ENCODE results near the gene TMEM129.

TMEM129 gene

DNA sequence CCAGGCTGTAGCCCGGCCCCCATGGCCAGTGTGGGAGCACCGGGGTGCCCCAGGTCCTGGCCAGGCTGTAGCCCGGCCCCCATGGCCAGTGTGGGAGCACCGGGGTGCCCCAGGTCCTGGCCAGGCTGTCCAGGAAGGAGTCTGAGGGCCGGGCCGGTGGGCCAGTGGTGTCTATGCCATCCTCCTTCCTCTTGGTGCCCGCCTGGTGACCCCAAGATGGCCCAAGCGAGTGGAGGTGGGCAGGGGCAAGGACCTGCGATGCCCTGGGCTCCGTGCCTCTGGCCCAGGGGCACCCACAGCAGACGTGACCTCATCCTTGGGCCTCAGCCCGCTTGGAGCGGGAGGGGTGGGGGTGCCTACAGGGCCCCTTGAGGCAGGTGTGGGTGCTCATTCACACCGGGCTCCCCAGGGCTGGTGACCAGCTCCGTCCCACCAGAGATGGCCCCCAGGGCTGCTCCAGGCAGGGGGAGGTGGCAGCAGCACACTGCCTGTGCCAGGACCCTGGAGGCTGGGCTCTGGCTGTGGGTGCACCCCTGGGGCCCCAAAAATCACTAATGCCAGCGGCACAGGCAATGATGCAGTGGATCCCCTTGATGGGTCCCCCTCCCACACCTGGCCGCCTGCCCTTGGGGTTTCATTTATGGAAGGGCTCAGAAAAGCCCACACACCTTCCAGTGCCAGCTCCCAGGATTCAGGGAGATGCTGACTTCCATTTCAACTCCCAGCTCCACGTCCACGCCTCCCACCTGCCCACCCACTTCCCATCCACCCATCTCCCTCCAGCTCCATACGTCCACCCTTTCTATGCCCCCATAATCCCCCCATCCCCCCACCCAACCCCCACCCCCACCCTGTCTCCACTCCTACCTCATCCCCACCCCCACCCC lies 36.0 kb upstream of the TMEM129 start:
- Histone ChIP-seq H3K27me3 (ENCODE audit: low read depth, low read length) (no peaks in the 10 kb centered on the region), H3K36me3 (ENCODE audit: control insufficient read depth in 1 of 2, insufficient read depth in 2 of 2, low read length in 2 of 2) (no peaks in the 10 kb centered on the region), H3K27ac (ENCODE audit: low read length) (no peak overlapping the region), H3K4me1 (ENCODE audit: control insufficient read depth in 1 of 2, insufficient read depth in 2 of 2, low read length in 2 of 2) (no peaks in the 10 kb centered on the region), H3K4me3 (ENCODE audit: low read depth in 1 of 2, low read length in 2 of 2) (no peak overlapping the region), H3K9me3 (ENCODE audit: control insufficient read depth in 1 of 2, low read length in 2 of 2) (no peaks in the 10 kb centered on the region)

DNA sequence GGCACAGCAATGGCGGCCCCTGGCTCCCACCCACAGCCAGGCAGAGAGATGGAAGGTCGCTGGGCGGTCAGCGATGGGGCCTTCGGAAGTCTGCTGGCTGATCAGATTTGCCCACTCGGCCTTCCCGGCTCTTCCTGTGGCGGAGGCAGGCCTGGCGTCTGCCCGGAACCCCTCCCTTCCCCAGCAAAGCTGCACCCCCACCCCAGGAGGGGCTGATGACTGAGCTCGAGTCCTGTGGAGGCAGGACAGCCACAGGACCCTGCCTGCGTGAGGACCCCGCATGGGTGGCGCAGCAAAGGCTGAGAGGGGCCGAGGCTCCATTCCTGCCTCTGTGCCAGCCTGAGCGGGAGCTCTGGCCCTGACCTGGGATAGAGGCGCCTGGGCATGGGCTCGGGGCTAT lies 35.0 kb upstream of the TMEM129 start:
- H3K4me3 ChIP-seq (ENCODE audit: low read depth in 1 of 2, low read length in 2 of 2): no peak overlapping the region
- no peaks in the 10 kb centered on the region for H3K27me3 ChIP-seq (ENCODE audit: low read depth, low read length)
- H3K9me3 ChIP-seq (ENCODE audit: control insufficient read depth in 1 of 2, low read length in 2 of 2): no peaks in the 10 kb centered on the region
- H3K36me3 ChIP-seq (ENCODE audit: control insufficient read depth in 1 of 2, insufficient read depth in 2 of 2, low read length in 2 of 2): no peaks in the 10 kb centered on the region
- no peak overlapping the region for H3K27ac ChIP-seq (ENCODE audit: low read length)
- H3K4me1 ChIP-seq (ENCODE audit: control insufficient read depth in 1 of 2, insufficient read depth in 2 of 2, low read length in 2 of 2): no peaks in the 10 kb centered on the region

- H3K9me3 ChIP-seq (ENCODE audit: control insufficient read depth in 1 of 2, low read length in 2 of 2): no peaks in the 10 kb centered on the region
- H3K36me3 ChIP-seq (ENCODE audit: control insufficient read depth in 1 of 2, insufficient read depth in 2 of 2, low read length in 2 of 2): no peaks in the 10 kb centered on the region
- H3K4me3 ChIP-seq (ENCODE audit: low read depth in 1 of 2, low read length in 2 of 2): no peak overlapping the region
- H3K27ac ChIP-seq (ENCODE audit: low read length): no peak overlapping the region
- H3K4me1 ChIP-seq (ENCODE audit: control insufficient read depth in 1 of 2, insufficient read depth in 2 of 2, low read length in 2 of 2): no peaks in the 10 kb centered on the region
- no peaks in the 10 kb centered on the region for H3K27me3 ChIP-seq (ENCODE audit: low read depth, low read length)
Observed at GRCh38 chr4:1755297-1755696, 34.2 kb upstream of the TMEM129 start.

DNA sequence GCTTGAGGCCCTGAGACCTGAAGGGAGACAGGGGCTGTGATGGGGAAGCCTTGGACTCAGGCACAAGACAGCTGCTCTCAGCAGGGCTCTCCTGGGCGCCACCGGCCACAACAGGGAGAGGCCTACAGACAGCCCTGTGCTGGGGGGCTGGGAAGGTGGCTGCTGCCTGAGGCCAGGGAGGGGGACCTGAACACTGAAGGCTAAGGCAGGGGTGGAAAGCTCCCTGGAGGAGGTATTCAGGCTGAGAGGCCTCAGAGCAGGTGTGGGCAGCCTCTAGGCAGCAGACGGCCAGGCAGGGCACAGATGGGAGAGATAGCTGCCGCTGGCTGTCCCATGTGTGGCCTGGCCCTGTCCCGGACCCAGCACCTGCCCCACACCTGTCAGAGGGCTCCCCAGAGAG lies 33.2 kb upstream of the TMEM129 start:
- H3K4me1 ChIP-seq (ENCODE audit: control insufficient read depth in 1 of 2, insufficient read depth in 2 of 2, low read length in 2 of 2): no peaks in the 10 kb centered on the region
- no peaks in the 10 kb centered on the region for H3K36me3 ChIP-seq (ENCODE audit: control insufficient read depth in 1 of 2, insufficient read depth in 2 of 2, low read length in 2 of 2)
- no peaks in the 10 kb centered on the region for H3K9me3 ChIP-seq (ENCODE audit: control insufficient read depth in 1 of 2, low read length in 2 of 2)
- no peak overlapping the region for H3K4me3 ChIP-seq (ENCODE audit: low read depth in 1 of 2, low read length in 2 of 2)
- H3K27me3 ChIP-seq (ENCODE audit: low read depth, low read length): no peaks in the 10 kb centered on the region
- H3K27ac ChIP-seq (ENCODE audit: low read length): no peak overlapping the region

GRCh38 chr4:1753697-1754311 lies 32.7 kb upstream of the TMEM129 start:
- Histone ChIP-seq H3K27me3 (ENCODE audit: low read depth, low read length) (no peaks in the 10 kb centered on the region), H3K9me3 (ENCODE audit: control insufficient read depth in 1 of 2, low read length in 2 of 2) (no peaks in the 10 kb centered on the region), H3K36me3 (ENCODE audit: control insufficient read depth in 1 of 2, insufficient read depth in 2 of 2, low read length in 2 of 2) (no peaks in the 10 kb centered on the region), H3K27ac (ENCODE audit: low read length) (no peak overlapping the region), H3K4me1 (ENCODE audit: control insufficient read depth in 1 of 2, insufficient read depth in 2 of 2, low read length in 2 of 2) (no peaks in the 10 kb centered on the region), H3K4me3 (ENCODE audit: low read depth in 1 of 2, low read length in 2 of 2) (no peak overlapping the region)

GRCh38 chr4:1753294-1753696 lies 32.2 kb upstream of the TMEM129 start:
- Histone ChIP-seq H3K27me3 (ENCODE audit: low read depth, low read length) (no peaks in the 10 kb centered on the region), H3K36me3 (ENCODE audit: control insufficient read depth in 1 of 2, insufficient read depth in 2 of 2, low read length in 2 of 2) (no peaks in the 10 kb centered on the region), H3K4me3 (ENCODE audit: low read depth in 1 of 2, low read length in 2 of 2) (no peak overlapping the region), H3K4me1 (ENCODE audit: control insufficient read depth in 1 of 2, insufficient read depth in 2 of 2, low read length in 2 of 2) (peaks cover 0 to 4% of the 10 kb centered on the region in 2 donors), H3K27ac (ENCODE audit: low read length) (no peak overlapping the region), H3K9me3 (ENCODE audit: control insufficient read depth in 1 of 2, low read length in 2 of 2) (no peaks in the 10 kb centered on the region)

GRCh38 chr4:1752284-1753041 lies 31.3 kb upstream of the TMEM129 start:
- Histone ChIP-seq H3K4me3 (ENCODE audit: low read depth in 1 of 2, low read length in 2 of 2) (no peak overlapping the region), H3K27me3 (ENCODE audit: low read depth, low read length) (no peaks in the 10 kb centered on the region), H3K36me3 (ENCODE audit: control insufficient read depth in 1 of 2, insufficient read depth in 2 of 2, low read length in 2 of 2) (no peaks in the 10 kb centered on the region), H3K27ac (ENCODE audit: low read length) (no peak overlapping the region), H3K9me3 (ENCODE audit: control insufficient read depth in 1 of 2, low read length in 2 of 2) (no peaks in the 10 kb centered on the region), H3K4me1 (ENCODE audit: control insufficient read depth in 1 of 2, insufficient read depth in 2 of 2, low read length in 2 of 2) (peaks cover 0 to 6% of the 10 kb centered on the region in 2 donors)

DNA sequence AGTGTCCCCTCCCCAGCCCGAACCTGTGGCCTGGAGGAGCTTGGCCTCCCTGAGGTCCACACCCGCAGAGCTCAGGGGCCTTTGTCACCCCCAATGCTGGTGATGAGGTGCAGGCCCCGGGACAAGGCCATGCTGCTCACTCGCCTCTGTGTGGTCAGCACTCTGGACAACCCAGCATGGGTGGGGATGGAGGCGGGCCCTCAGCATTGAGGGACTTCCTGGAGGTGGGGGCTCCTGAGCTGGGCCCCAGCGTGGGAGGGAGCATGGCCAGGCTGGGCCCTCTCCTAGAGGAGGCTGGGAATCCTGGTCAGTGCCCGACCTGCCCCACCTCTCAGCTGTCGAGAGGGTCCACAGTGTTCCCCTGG lies 30.8 kb upstream of the TMEM129 start:
- Histone ChIP-seq H3K4me3 (ENCODE audit: low read depth in 1 of 2, low read length in 2 of 2) (no peak overlapping the region), H3K4me1 (ENCODE audit: control insufficient read depth in 1 of 2, insufficient read depth in 2 of 2, low read length in 2 of 2) (peaks cover 0 to 6% of the 10 kb centered on the region in 2 donors), H3K27ac (ENCODE audit: low read length) (no peak overlapping the region), H3K36me3 (ENCODE audit: control insufficient read depth in 1 of 2, insufficient read depth in 2 of 2, low read length in 2 of 2) (no peaks in the 10 kb centered on the region), H3K9me3 (ENCODE audit: control insufficient read depth in 1 of 2, low read length in 2 of 2) (no peaks in the 10 kb centered on the region), H3K27me3 (ENCODE audit: low read depth, low read length) (no peaks in the 10 kb centered on the region)

DNA sequence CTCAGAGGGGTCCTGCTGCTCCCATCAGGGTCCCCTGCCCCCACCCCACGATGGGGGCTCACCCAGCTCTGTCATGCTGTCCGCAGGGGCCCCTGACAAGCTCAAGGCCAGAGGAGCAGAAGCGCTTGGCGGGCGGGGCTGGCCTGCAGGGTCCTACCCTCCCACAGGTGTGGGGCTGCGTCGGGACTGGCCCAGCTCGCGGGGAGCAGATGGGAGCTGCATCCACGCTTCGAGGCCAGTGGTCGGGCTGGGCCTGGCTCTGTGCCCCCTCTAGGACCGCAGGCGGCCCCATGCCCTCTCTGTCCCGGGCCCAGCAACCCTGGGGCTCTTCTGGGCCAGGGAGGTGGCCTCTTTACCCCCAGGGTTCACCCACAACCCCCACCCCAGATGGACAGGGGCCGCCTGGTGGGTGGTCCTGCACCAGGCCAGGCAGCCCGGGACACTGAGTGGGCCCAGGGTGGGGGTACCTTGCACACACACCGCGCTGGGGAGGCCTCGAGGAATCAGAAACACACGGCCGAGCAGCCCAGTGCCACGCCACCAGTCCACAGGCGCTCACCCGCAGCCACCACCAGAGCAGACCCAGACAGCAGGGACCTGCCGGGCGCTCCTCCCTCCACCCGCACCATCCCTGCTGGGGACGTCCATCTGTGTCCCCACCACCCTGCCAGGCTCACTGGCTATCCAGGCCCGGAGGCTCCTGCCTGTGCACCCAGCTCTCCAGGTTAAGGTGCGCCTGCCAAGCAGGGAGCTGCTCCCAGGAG lies 30.2 kb upstream of the TMEM129 start:
- Histone ChIP-seq H3K4me3 (ENCODE audit: low read depth in 1 of 2, low read length in 2 of 2) (no peak overlapping the region), H3K36me3 (ENCODE audit: control insufficient read depth in 1 of 2, insufficient read depth in 2 of 2, low read length in 2 of 2) (no peaks in the 10 kb centered on the region), H3K4me1 (ENCODE audit: control insufficient read depth in 1 of 2, insufficient read depth in 2 of 2, low read length in 2 of 2) (peaks cover 0 to 6% of the 10 kb centered on the region in 2 donors), H3K9me3 (ENCODE audit: control insufficient read depth in 1 of 2, low read length in 2 of 2) (no peaks in the 10 kb centered on the region), H3K27ac (ENCODE audit: low read length) (no peak overlapping the region), H3K27me3 (ENCODE audit: low read depth, low read length) (no peaks in the 10 kb centered on the region)

- H3K9me3 ChIP-seq (ENCODE audit: control insufficient read depth in 1 of 2, low read length in 2 of 2): no peaks in the 10 kb centered on the region
- H3K27ac ChIP-seq (ENCODE audit: low read length): no peak overlapping the region
- no peaks in the 10 kb centered on the region for H3K27me3 ChIP-seq (ENCODE audit: low read depth, low read length)
- H3K4me3 ChIP-seq (ENCODE audit: low read depth in 1 of 2, low read length in 2 of 2): no peak overlapping the region
- H3K4me1 ChIP-seq (ENCODE audit: control insufficient read depth in 1 of 2, insufficient read depth in 2 of 2, low read length in 2 of 2): peaks cover 0 to 6% of the 10 kb centered on the region in 2 donors
- no peaks in the 10 kb centered on the region for H3K36me3 ChIP-seq (ENCODE audit: control insufficient read depth in 1 of 2, insufficient read depth in 2 of 2, low read length in 2 of 2)
Observed at GRCh38 chr4:1750381-1751154, 29.4 kb upstream of the TMEM129 start.

Data from muscle layer of duodenum (tissue), 2 donors.